Neuron (in vitro differentiated cells): ENCODE data around the gene MBTPS2.
"Not testable (repeated sequence)": the region's sequence is repeated elsewhere in the genome, so short reads cannot be mapped to it uniquely, and the experiment has no call there.

ENCODE experiments used
- H2AFZ ChIP-seq: one replicate; pipeline ENCODE4 v1.6.1; 2013; ENCODE audit warnings: low read depth, mild to moderate bottlenecking, inconsistent platforms, low read length, moderate library complexity
- H3K27me3 ChIP-seq: one replicate; pipeline ENCODE4 v1.6.1; 2013; ENCODE audit warnings: low read length; ENCODE audit not compliant: insufficient read depth
- H3K36me3 ChIP-seq: one replicate; pipeline ENCODE4 v1.6.1; 2013; ENCODE audit warnings: low read length; ENCODE audit not compliant: insufficient read depth
- H3K4me1 ChIP-seq: one replicate; pipeline ENCODE4 v1.6.1; 2013; ENCODE audit warnings: low read length; ENCODE audit not compliant: insufficient read depth
- H3K4me3 ChIP-seq: 2 replicates; pipeline ENCODE4 v1.5.1; 2013; ENCODE audit warnings: mild to moderate bottlenecking, low read length, moderate library complexity
- H3K9me3 ChIP-seq: one replicate; pipeline ENCODE4 v1.6.1; 2013; ENCODE audit warnings: low read length

Gene MBTPS2

DNA sequence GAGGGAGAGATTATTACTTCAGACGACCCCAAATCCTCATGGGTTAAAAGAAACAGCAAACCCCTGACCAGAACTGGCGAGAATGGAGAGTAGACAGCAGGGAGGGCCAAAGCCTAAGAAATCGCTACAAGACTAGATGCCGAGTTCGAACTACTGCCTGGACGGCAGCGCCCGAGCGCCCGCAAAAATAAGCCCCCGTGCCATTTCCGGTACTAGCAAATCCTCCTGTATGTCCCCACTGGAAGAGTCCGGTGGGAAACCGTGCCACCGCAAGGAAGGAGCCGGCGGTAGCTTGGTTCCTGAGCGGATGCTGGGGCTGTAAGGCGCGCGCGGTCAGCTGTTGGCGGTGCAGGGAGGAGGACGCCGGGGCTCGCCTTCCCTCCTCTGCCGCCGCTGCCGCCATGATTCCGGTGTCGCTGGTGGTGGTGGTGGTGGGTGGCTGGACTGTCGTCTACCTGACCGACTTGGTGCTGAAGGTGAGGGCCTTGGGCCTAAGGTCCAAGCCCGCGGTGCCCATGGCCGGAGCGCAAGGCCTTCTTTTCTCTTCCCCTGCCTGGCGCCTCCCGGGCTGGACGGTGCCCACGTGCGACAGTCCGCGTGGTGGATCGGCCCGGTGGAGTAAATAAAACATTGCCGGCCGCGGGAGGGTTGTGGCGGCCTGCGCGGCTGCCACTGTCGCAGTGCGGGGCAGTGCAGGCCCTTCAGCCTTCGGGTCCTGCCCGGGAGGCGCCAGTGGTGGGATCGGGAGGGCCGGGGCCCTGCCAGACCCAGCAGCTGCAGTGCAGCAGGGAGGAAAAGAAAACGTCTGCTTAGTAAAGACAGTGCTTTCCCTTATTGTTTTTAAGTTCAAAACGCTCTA, at the start of gene MBTPS2:
MBTPS2 (plus strand) TSS at position 284 of the 859 bp plus-strand sequence; CDS start at position 402, 118 bp downstream.
- peaks cover 2% of the 10 kb centered on the region for H3K36me3 ChIP-seq
- peak within 1 kb of the TSS; percentile 93 for H2AFZ ChIP-seq
- H3K27me3 ChIP-seq = no peaks in the 10 kb centered on the region
- no peaks in the 10 kb centered on the region for H3K9me3 ChIP-seq
- H3K4me3 ChIP-seq = peak within 1 kb of the TSS; percentile 97
- H3K4me1 ChIP-seq = peaks cover 8% of the 10 kb centered on the region

- no peaks in the 10 kb centered on the region for H3K4me1 ChIP-seq
- H3K36me3 ChIP-seq = no peaks in the 10 kb centered on the region
- H3K9me3 ChIP-seq = no peaks in the 10 kb centered on the region
- H3K27me3 ChIP-seq = no peaks in the 10 kb centered on the region
- no peak overlapping the region for H3K4me3 ChIP-seq
- H2AFZ ChIP-seq = no peak overlapping the region
Measured at GRCh38 chrX:21798677-21799219, 40.7 kb upstream of the MBTPS2 start.

GRCh38 chrX:21799767-21800166, 39.6 kb upstream of the MBTPS2 start:
- Histone ChIP-seq H3K4me3 (no peak overlapping the region), H3K4me1 (no peaks in the 10 kb centered on the region), H3K27me3 (no peaks in the 10 kb centered on the region), H3K36me3 (no peaks in the 10 kb centered on the region), H3K9me3 (no peaks in the 10 kb centered on the region), H2AFZ (no peak overlapping the region)

- H3K4me1 ChIP-seq = no peaks in the 10 kb centered on the region
- H3K27me3 ChIP-seq = no peaks in the 10 kb centered on the region
- no peaks in the 10 kb centered on the region for H3K36me3 ChIP-seq
- no peak overlapping the region for H3K4me3 ChIP-seq
- H2AFZ ChIP-seq = no peak overlapping the region
- H3K9me3 ChIP-seq = no peaks in the 10 kb centered on the region
Measured at GRCh38 chrX:21800344-21800770, 39.1 kb upstream of the MBTPS2 start.

DNA sequence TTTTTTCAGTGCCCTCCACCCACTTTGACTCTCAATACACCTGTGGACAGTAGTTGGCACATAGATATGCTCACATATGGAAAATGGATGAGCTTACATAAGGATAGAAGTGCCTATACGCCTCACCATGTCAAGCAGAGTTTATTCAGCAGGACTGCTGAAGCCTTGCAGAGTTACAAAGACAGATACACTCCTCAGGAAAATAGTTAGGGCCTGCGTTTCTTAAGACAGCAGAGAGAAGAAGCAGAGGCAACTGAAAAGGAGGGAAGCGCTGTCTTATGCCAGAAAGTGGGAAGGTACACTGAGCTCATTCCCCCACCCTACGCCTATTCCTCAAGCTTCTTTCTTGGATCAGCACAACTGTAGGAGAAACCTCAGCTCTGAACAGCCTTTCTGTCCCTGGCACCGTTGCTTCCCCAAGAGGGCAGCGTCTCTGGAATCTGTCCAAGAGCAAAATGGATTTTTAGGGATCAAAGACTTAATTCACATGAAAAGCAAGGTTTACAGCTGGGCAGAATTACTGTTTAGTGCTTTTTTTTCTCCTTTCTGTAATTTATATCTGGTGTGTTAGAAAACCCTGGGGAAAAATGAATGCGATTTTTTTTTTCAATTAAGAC, 37.3 kb upstream of the MBTPS2 start:
- peak overlapping the region; percentile 17 for H2AFZ ChIP-seq

DNA sequence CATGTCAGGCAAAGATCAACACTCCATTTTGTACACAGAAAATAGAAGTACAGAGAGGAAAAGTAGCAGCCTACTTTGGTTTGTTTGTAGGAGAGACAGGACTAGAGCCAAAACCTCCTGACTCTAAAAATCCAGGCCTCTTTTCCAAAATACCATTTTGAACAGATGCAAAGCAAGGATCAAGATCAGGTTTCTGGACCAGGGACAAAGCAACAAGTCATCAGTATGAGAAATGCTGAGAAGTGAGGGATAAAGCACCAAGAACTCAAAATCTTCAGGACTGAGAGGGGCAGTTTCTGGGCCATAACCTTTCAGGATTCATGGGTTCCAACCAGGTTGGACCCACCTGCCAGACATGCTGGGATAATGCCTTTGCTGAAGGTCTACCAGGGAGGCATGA, 36.6 kb upstream of the MBTPS2 start:
- H3K36me3 ChIP-seq = no peaks in the 10 kb centered on the region
- no peaks in the 10 kb centered on the region for H3K4me1 ChIP-seq
- no peak overlapping the region for H2AFZ ChIP-seq
- no peak overlapping the region for H3K4me3 ChIP-seq
- no peaks in the 10 kb centered on the region for H3K9me3 ChIP-seq
- no peaks in the 10 kb centered on the region for H3K27me3 ChIP-seq

More for the DNA sequence above, 37.3 kb upstream of the MBTPS2 start:
- Histone ChIP-seq H3K4me1 (no peaks in the 10 kb centered on the region), H3K9me3 (no peaks in the 10 kb centered on the region), H3K27me3 (no peaks in the 10 kb centered on the region), H3K36me3 (no peaks in the 10 kb centered on the region), H3K4me3 (no peak overlapping the region)

- no peaks in the 10 kb centered on the region for H3K36me3 ChIP-seq
- H3K27me3 ChIP-seq = no peaks in the 10 kb centered on the region
Measured at GRCh38 chrX:21806691-21807090, 32.7 kb upstream of the MBTPS2 start.

GRCh38 chrX:21811832-21812231, 27.6 kb upstream of the MBTPS2 start:
- Histone ChIP-seq H3K36me3 (no peaks in the 10 kb centered on the region), H3K27me3 (no peaks in the 10 kb centered on the region), H2AFZ (no peak overlapping the region), H3K4me1 (peaks cover 12% of the 10 kb centered on the region), H3K4me3 (no peak overlapping the region), H3K9me3 (no peaks in the 10 kb centered on the region)

More at GRCh38 chrX:21806691-21807090, 32.7 kb upstream of the MBTPS2 start:
- H2AFZ ChIP-seq = no peak overlapping the region
- H3K9me3 ChIP-seq = no peaks in the 10 kb centered on the region
- no peaks in the 10 kb centered on the region for H3K4me1 ChIP-seq
- H3K4me3 ChIP-seq = no peak overlapping the region

DNA sequence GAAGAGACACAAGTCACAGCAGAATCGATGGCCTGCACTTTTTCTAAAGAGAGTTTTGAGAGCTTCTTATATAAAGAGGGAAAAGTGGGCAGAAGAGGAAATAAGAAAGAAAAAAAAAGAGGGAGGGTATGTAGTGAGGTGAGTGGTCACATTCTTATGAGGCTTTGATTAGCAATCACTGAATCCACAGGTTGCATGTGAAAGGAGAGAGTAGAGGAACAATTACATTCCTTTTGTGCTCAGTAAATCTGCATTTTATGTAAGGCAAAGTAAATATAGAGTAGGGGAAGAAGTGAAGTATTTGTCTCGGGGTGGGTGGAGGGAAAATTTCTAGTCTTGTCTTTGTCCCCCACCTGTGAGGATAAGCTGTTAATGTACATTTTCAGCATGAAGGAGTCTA, 26.8 kb upstream of the MBTPS2 start:
- H3K4me1 ChIP-seq = peaks cover 13% of the 10 kb centered on the region
- no peaks in the 10 kb centered on the region for H3K9me3 ChIP-seq
- no peak overlapping the region for H2AFZ ChIP-seq
- no peaks in the 10 kb centered on the region for H3K27me3 ChIP-seq
- no peaks in the 10 kb centered on the region for H3K36me3 ChIP-seq
- H3K4me3 ChIP-seq = no peak overlapping the region

DNA sequence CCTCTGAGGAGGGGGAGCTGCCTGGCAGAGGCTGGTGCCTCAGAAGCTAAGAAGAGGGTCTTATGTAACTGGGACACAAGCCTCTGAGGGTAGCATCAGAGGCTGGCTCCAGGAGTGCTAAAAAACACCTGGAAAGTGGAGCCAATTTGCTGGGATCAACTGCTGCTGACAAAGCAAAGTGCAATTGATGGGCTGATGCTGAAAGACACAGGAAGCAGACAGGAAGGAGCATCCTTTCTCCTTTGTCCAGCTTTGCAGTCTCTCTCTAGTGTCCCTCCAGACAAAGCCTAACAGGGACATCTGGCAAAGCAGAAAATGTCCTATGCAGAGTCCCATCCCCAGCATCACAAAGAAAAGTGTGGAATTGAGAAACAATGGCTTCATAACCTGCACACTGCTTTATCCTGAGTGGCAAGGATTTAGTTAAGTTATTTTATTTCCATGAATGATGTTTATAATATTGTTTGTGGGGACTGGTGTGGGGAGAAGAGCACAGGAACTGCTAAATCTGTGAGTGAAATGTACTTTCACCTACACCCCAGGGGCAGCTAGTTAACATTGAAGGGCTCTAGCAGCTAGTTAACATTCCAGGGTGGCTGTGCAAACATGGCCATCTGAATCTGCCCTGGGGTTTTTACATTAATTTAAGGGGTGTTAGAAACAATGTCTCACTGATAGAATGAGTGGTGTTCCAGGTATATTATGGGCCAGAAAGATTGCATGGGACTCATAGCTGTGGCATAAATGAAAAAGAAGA, 25.6 kb upstream of the MBTPS2 start:
- Histone ChIP-seq H3K27me3 (no peaks in the 10 kb centered on the region), H3K4me1 (peaks cover 13% of the 10 kb centered on the region), H3K36me3 (no peaks in the 10 kb centered on the region), H2AFZ (no peak overlapping the region), H3K4me3 (no peak overlapping the region), H3K9me3 (no peaks in the 10 kb centered on the region)

DNA sequence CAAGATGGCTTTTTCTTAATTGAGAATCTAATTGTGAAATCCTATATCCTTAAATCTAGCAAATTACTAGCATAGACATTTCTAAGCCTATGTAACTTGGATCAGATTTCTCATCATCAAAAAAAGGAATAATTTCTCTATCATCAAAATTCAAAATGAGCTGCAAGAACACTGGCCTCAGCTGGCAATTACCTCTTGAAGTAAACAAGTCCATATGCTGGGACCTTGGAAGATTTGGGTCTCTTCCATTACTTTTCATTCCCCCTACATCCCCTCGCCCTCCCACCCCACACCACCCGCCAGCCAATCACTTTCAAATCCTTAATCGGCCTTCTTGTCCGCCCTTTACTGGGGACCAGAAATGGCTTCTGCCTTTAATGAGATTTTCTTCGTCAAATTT, 23.3 kb upstream of the MBTPS2 start:
- peaks cover 13% of the 10 kb centered on the region for H3K4me1 ChIP-seq
- H3K4me3 ChIP-seq = no peak overlapping the region
- no peaks in the 10 kb centered on the region for H3K36me3 ChIP-seq
- H2AFZ ChIP-seq = no peak overlapping the region
- H3K9me3 ChIP-seq = no peaks in the 10 kb centered on the region
- H3K27me3 ChIP-seq = no peaks in the 10 kb centered on the region

DNA sequence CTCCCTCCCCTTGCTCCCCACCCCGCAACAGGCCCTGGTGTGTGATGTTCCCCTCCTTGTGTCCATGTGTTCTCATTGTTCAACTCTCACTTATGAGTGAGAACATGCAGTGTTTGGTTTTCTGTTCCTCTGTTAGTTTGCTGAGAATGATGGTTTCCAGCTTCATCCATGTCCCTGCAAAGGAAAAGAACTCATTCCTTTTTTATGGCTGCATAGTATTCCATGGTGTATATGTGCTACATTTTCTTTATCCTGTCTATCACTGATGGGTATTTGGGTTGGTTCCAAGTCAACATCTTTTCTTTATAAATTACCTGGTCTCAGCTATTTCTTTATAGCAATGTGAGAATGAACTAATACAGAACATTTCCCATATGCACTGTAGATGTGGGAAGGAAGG, 19.2 kb upstream of the MBTPS2 start:
- not testable (repeated sequence) for H3K36me3 ChIP-seq, H3K4me1 ChIP-seq, H2AFZ ChIP-seq, H3K27me3 ChIP-seq, H3K4me3 ChIP-seq, H3K9me3 ChIP-seq

DNA sequence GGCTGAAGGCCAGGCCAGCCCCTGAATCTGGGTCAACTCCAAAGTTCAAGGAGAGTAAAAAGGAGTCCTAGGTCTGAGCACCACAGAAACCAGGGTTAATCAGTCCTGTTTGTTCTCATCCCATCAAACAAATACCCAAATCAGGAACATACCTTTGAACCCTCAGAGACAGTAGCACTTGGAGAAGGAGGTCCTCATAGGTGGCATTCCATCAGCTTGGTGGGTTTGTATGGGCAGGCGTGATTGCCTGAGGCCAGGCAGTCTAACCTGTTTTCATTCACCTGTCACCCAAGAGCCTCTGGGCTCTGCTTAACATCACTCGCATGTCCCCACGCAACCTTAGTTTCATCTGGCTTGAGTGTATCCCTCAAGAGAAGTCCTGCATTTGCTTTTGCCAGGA, 17.5 kb upstream of the MBTPS2 start:
- Histone ChIP-seq H3K9me3 (no peaks in the 10 kb centered on the region), H3K4me3 (no peak overlapping the region), H3K27me3 (no peaks in the 10 kb centered on the region), H3K36me3 (no peaks in the 10 kb centered on the region), H3K4me1 (peaks cover under 1% of the 10 kb centered on the region), H2AFZ (no peak overlapping the region)
